ENCODE results near the gene LPCAT1.

- no peak for TF ChIP-seq EZH2 (IDR thresholded peaks at IDR 0.05; ENCODE audit: insufficient read depth, poor library complexity, severe bottlenecking)
- no peak for TF ChIP-seq EZH2phosphoT487 (IDR thresholded peaks at IDR 0.05; ENCODE audit: insufficient read depth, low read depth)
Measured at GRCh38 chr5:1453613-1454012, 70.1 kb downstream of the LPCAT1 start.
